Superior temporal gyrus (tissue), 1 donor: ENCODE results near the gene NEGR1.

Source experiments
- DNase-seq: peaks from one replicate; pipeline ENCODE4 v3.0.0-alpha.2; 2016; ENCODE audit errors: extremely low spot score

Gene NEGR1

GRCh38 chr1:71635568-71635967, 646.8 kb downstream of the NEGR1 start:
- DNase-seq: no peak

DNA sequence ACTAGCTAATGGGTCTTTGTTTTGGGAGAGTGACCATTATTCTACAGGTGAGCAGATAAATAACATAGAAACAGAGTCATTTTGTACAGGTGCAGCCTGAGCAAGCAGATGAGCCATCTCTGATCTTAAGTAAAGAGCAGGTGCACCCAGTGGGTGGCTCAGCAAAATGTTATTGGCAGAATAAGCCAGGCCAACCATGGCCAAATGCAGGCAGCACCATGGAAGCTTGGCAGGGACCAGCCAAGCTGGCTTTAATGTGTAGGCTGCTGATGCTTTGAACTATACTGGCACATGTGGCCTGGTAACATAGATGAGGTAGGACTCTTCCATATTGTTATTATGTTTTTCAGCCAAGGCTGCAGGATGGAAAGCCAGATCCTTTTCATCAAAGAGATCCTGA, 648.2 kb downstream of the NEGR1 start:
- DNase-seq: no peak

GRCh38 chr1:71630073-71630472, 652.3 kb downstream of the NEGR1 start:
- no peak for DNase-seq

DNA sequence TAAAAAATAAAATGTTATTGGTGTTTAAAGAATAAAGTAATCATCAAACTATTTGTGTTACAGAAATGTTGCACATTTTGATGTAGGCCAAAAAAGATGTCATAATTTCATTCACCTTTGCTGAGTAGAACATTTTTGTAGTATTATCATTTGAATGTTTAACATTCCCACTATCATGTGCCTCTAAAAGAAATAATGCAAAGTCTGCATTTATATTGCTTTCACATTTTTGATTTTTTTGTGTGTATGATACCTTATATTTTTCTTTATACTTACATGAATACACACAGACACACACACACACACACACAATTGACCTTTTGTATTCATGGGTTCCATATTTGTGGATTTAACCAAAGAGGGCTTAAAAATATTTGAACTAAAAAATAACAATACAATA, 657.3 kb downstream of the NEGR1 start:
- no peak for DNase-seq

GRCh38 chr1:71623888-71624287, 658.5 kb downstream of the NEGR1 start:
- DNase-seq: no peak

DNA sequence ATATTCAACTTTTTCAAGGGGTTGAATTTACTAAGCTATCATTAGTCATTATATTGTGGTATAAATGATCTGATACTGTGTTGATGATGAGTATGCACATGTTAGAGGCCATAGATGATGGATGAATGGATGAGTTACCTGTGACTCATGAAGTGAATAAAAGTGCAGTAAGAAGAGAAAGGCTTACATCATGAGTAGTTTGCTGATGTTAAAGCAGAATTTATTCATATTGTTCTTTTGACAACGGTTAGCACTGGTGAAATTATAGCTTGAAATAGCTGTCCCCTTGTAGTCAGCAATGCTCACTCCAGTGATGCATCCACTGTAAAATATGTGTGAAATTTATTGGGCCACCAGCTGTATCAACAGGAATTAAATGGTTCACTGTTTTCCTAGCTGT, 660.6 kb downstream of the NEGR1 start:
- DNase-seq: no peak

DNA sequence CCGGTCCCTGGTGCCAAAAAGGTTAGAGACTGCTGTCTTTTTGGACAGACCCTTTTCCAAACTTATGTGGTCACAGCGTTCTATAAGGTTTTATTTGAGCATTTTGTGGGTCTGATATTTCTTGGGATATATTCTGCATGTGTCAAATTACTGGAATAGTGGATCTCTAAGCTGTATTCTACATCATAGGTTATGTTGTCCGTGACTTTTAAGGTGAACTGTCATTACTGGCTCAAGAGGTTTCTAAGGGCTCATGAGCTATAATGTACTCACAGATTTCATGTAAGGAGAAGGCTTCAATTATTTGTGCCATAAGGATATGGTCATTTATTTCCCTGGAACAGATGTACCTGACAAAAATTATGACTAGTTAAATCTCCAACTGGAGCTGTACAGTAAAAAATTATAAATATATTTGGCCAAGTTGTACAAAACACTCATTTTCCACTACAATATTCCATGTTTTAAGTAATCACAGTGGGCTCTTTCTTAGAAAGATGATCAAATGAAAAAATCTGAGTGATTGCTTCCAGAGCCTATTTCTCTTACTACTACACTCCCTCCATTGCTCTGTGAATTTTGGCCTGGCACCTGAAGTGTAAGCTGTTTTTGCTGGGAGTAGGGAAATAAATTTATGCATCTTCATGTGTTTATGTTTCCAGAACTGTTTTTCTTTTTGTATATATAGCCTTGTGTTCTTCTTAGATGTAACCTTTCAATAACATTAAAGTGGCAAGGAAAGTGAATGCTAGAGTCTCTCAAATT, 663.4 kb downstream of the NEGR1 start:
- no peak for DNase-seq

DNA sequence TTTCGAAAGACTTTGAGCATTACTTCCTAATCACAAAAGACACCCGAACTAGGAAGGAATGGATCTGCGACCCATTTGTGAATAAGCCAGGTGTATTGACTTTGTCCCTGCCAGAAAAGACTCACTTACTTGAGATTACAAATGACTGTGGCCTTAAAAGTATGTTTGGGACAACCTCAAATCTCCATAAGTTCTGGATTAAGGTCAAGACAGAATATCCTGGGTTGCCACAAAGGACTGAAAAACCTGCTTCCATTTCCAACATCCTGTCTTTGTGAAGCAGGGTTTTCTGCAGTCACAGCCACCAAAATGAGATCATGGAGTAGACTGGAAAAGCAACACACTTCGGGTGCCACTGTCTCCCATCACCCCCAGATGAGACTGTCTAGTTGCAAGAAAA, 664.1 kb downstream of the NEGR1 start:
- no peak for DNase-seq

DNA sequence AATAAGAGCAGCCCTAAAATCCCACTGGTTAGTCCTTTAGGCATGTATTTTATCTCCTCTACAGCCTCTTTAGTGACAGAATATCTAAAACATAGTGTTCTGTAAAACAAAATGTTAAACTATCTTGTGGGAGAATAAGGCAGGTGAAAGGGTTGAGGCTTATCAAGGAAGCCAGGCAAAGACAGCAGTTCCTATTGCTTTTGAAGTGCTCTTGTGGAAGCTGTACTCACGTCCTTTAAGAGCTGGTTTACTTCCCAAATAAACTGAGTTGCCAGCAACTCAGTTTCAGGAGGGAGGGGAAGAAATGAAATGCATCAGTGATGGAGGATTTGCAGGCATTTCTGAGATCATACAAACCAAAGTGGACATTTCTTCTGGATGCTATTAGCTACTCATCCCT, 671.9 kb downstream of the NEGR1 start:
- no peak for DNase-seq

DNA sequence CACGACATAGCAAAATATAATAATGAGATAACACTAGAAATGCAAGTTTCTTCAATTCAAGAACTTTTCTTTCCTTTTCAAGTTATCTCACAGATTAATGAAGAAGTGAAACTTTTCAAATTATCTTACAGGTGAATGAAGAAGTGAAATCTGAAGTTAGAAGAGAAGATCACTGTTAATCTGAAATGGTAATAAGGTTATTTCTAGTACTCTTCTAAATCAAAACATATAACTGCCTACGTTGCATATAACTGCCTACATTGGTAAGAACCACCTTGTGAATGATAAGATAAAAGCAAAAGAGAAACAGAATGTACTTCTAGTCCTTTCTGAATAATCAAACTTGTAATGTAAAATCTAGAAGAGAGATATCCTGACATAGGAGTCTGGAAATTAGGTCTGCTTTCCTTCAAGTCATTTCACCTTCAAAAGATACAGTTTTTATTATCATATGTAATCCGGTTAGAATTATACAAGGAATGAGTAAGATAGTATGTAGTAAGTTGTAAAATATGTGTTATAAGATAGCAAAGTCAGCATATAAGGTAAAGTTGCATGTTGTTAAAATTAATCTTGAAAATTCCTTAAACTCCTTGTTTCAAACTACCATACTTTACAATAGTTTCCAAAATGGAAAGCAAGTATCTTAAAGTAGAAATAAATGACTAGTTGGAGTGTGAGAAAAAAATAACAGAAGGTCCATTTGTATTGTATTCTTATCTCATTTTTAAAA, 679.1 kb downstream of the NEGR1 start:
- no peak for DNase-seq

DNA sequence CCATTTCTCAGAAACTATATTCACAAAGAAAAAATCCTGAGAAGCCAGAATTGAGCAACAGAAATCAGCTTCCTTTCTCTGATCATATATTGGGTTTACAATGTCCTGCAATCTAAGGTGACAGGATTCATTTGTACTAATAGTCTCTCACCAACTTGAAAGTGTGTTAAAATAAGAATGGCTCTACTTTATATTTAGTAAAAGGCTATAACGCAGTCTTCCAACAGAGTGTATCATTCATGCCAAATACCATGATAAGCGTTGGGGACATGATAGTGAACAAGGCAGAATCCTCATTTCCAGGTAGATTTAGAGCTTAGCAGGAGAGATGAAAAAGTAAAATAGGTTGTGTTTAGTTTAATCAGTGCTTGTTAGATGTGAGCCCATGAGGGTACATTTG, 682.3 kb downstream of the NEGR1 start:
- DNase-seq: no peak

DNA sequence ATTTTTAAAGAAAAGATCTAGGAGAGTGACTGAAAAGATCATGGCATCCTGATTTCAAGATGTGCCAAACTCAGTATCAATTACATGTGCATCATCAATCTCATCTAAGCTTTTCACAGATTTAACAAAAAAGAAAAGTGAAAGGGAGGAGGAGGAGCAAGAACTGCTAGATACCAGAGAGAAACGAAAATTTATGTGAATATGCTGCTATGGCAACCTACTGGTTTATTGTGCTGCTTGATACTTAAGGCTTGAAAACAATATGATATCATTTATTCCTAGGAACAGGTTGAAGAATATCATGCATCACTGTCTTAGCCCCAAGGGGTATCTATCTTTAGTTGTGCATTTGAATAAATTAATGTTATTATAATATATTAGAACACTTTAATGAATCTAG, 683.0 kb downstream of the NEGR1 start:
- no peak for DNase-seq

- no peak for DNase-seq
These were observed 688.8 kb downstream of the NEGR1 start for GRCh38 chr1:71593523-71593922.

- no peak for DNase-seq
These were observed 689.6 kb downstream of the NEGR1 start for GRCh38 chr1:71592646-71593274.

- no peak for DNase-seq
These were observed 693.3 kb downstream of the NEGR1 start for GRCh38 chr1:71589005-71589404.

DNA sequence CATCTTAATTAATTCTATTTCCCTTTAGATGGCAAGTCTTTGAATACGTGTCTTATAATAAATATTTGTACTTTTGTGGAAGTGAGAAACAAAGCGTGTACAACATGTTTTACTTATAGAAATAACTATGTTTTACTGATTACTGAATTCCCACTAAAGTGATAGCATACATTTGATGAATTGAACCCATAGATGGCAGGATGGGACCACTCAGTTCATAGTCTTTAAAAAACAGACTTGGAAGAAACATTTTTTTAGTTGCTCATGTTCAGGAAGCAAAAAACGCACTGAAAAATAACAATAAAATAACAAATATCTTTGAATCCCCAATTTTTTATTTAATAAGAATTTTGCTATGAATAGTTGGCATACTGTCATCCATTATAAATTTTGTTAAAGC, 694.4 kb downstream of the NEGR1 start:
- DNase-seq: peak; percentile 74

- no peak for DNase-seq
These were observed 696.3 kb downstream of the NEGR1 start for GRCh38 chr1:71586030-71586429.

DNA sequence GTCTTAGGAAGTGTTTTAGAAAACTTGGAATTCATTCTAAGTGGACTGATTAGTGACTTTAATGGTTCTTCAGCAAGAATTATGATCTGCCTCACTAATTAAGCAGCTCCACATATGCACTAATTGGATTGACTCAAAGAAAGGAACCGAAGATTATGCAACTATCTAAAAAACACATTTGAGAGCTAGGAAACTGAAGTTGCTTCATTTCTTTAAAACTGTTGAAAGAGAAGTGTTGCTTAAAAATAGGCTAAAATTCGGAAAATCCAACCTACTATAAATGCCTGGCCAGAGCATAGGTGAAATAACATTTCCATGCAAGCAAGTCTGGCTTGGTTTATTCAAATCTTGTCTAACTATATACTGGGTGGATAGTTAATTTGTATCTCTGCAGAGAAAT, 698.6 kb downstream of the NEGR1 start:
- no peak for DNase-seq

DNA sequence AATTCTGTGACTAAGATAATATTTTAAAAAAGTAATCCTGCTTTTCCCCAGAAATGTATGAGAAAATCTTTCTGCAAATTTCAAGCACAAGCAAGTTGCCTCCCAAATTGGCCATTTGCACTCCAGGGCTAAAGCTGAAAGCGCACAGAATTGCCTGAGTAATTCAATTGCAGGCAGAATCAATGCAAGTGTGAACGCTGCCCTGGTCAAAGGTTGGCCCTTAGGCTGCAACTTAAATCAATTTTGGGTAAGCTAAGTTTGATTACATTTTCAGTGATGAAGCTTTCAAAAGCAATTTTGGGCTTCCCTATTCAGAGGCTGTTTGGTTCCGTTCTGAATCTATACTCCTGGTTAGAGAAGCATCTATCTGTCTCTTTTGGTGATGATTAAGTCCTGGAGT, 699.7 kb downstream of the NEGR1 start:
- DNase-seq: no peak

DNA sequence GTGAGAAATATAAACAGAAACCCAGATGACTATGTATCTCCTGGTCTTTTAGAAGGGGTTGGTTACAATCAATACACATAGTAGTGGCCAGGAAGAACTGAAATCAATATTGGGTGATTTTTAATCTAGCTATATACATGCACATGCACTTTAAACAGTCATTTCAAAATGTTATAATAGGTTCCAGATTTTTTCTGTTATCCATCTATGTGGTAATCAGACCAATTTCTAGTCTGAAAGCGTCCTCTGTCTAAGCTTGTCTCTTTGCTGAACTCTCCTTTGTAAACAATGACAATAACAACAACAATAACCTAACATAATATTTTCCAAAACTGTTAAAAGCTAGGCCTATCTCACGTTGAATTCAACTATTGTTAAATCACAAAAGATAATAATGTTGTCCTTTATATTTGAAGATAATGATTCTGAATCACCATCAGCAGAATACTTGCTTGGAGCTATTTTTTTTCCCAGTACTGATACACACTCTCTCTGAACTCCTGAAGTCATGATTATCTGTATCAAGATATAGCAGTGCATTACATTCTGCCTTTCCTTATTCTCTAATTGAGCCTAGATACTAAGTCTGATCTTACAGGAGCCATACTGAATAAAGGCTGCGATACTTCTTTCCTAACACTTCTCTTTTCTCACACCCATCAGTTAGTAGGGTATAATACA, 704.7 kb downstream of the NEGR1 start:
- DNase-seq: no peak

GRCh38 chr1:71572038-71572437, 710.3 kb downstream of the NEGR1 start:
- DNase-seq: no peak

GRCh38 chr1:71566413-71566812, 715.9 kb downstream of the NEGR1 start:
- DNase-seq: no peak
